ENCODE data around the gene BLVRB. TPM values are rescaled to one million over a fixed set of nuclear protein-coding genes. Genes with fewer than 3 reads are reported as not detected.
"Not testable (repeated sequence)": the region's sequence is repeated elsewhere in the genome, so short reads cannot be mapped to it uniquely, and the experiment has no call there.

The BLVRB gene
- total and polyA plus RNA-seq, 7 donors: 74.1 to 204 (median 167) TPM

DNA sequence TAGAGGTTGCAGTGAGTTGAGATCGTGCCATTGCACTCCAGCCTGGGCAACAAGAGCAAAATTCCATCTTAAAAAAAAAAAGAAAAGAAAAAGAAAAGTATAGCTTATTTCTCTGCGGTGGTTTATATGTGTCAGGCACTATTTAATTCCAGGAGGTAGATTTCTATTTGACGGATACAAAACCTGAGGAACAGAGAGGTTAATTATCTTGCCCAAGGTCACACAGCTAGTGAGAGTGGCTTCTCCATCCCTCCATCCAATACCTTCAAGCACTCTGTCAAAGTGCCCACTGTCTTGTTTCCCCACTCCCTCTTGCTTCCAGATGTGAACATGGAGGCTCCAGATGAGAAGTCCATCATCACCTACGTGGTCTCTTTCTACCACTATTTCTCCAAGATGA is 36.1 kb upstream of the BLVRB start:
- Histone ChIP-seq H3K4me3 (no peak overlapping the region), H3K27me3 (ENCODE audit: insufficient read depth in 3 of 3, low read length in 2 of 3) (no peaks in the 10 kb centered on the region), H3K36me3 (ENCODE audit: insufficient read depth in 1 of 2, low read depth in 1 of 2) (no peaks in the 10 kb centered on the region), H3K27ac (no peak overlapping the region), H3K4me1 (no peaks in the 10 kb centered on the region), H3K9me3 (no peaks in the 10 kb centered on the region)
- TF ChIP-seq, protein P1, sequence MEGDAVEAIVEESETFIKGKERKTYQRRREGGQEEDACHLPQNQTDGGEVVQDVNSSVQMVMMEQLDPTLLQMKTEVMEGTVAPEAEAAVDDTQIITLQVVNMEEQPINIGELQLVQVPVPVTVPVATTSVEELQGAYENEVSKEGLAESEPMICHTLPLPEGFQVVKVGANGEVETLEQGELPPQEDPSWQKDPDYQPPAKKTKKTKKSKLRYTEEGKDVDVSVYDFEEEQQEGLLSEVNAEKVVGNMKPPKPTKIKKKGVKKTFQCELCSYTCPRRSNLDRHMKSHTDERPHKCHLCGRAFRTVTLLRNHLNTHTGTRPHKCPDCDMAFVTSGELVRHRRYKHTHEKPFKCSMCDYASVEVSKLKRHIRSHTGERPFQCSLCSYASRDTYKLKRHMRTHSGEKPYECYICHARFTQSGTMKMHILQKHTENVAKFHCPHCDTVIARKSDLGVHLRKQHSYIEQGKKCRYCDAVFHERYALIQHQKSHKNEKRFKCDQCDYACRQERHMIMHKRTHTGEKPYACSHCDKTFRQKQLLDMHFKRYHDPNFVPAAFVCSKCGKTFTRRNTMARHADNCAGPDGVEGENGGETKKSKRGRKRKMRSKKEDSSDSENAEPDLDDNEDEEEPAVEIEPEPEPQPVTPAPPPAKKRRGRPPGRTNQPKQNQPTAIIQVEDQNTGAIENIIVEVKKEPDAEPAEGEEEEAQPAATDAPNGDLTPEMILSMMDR (IDR thresholded peaks at IDR 0.05): no peak
- WGBS, 3 donors: 84 to 86% (median 85%) methylated on average over 4 of the region's 4 CpGs
- intact Hi-C loops (cut with DNase I): no loop called here
- DNase-seq: no peak
- ATAC-seq: no peak

GRCh38 chr19:40500678-40501530 is 35.4 kb upstream of the BLVRB start:
- intact Hi-C loops (cut with DNase I); DNase-seq; H3K27ac ChIP-seq; H3K9me3 ChIP-seq; H3K36me3 ChIP-seq (ENCODE audit: insufficient read depth in 1 of 2, low read depth in 1 of 2); ATAC-seq; H3K4me1 ChIP-seq; H3K27me3 ChIP-seq (ENCODE audit: insufficient read depth in 3 of 3, low read length in 2 of 3); H3K4me3 ChIP-seq: not testable (repeated sequence)
- 76 to 88% (median 86%) methylated on average over 8 of the region's 8 CpGs for WGBS, 3 donors

- Histone ChIP-seq H3K9me3 (no peaks in the 10 kb centered on the region), H3K4me1 (no peaks in the 10 kb centered on the region), H3K4me3 (no peak overlapping the region), H3K36me3 (ENCODE audit: insufficient read depth in 1 of 2, low read depth in 1 of 2) (no peaks in the 10 kb centered on the region), H3K27me3 (ENCODE audit: insufficient read depth in 3 of 3, low read length in 2 of 3) (no peaks in the 10 kb centered on the region), H3K27ac (no peak overlapping the region)
- TF ChIP-seq, protein P1 (IDR thresholded peaks at IDR 0.05): no peak
- ATAC-seq (no peak), DNase-seq (no peak)
- 87 to 91% (median 88%) methylated on average over 5 of the region's 5 CpGs for WGBS, 3 donors
- intact Hi-C loops (cut with DNase I): no loop called here
Observed at GRCh38 chr19:40499320-40499719, 33.8 kb upstream of the BLVRB start.

DNA sequence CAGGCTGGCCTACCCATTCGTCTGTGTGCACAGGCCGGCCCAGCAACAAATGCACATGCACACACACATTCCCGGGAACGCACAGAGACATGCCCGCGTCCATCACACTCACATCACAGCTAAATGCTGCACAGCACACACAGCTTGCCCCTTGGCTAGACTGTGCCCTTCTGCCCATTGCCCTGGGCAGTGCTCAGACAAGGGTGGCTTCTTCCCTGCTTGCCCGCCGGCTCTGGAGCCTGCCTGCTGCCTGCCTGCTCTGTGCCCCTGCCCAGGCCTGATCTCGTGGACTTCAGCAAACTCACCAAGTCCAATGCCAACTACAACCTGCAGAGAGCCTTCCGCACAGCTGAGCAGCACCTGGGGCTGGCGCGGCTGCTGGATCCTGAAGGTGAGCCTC is 31.7 kb upstream of the BLVRB start:
- DNase-seq (no peak), ATAC-seq (no peak)
- whole genome bisulfite sequencing, 3 donors: 87 to 92% (median 88%) methylated on average over 12 of the region's 12 CpGs
- Histone ChIP-seq H3K9me3 (no peaks in the 10 kb centered on the region), H3K4me3 (no peak overlapping the region), H3K4me1 (no peaks in the 10 kb centered on the region), H3K36me3 (ENCODE audit: insufficient read depth in 1 of 2, low read depth in 1 of 2) (no peaks in the 10 kb centered on the region), H3K27me3 (ENCODE audit: insufficient read depth in 3 of 3, low read length in 2 of 3) (no peaks in the 10 kb centered on the region), H3K27ac (no peak overlapping the region)
- intact Hi-C loops (cut with DNase I): no loop called here
- TF ChIP-seq, protein P1 (IDR thresholded peaks at IDR 0.05): no peak

DNA sequence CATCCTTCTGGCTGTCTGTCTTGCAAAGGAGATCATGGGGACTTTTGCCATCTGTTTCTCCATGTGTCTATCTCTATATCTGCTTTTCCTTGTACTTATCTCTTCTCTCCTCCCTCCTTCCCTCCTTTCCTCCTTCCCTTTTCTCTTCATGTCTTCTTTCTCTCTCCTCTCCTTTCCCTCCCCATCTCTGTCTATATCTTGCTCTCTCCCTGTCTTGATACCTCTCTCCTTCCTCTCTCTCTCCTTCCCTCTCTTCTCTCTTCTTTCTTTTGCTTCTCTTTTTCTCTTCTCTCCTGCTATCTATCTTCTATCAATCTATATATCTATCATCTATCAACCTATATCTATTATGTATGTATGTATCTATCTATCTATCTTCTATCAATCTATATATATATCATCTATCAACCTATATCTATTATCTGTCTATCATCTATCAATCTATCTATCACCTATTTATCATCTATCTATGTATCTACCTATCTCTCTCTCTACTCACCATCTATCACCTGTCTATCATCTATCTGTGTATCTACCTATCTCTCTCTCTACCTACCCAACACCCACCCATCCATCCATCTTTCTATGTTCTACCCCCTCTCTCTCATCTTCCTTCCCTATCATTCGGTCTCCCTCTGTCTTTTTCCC is 28.8 kb upstream of the BLVRB start:
- Histone ChIP-seq H3K4me1 (no peaks in the 10 kb centered on the region), H3K4me3 (no peak overlapping the region), H3K27me3 (ENCODE audit: insufficient read depth in 3 of 3, low read length in 2 of 3) (no peaks in the 10 kb centered on the region), H3K9me3 (no peaks in the 10 kb centered on the region), H3K27ac (no peak overlapping the region), H3K36me3 (ENCODE audit: insufficient read depth in 1 of 2, low read depth in 1 of 2) (no peaks in the 10 kb centered on the region)
- DNase-seq (no peak), ATAC-seq (no peak)
- intact Hi-C loops (cut with DNase I): loop anchor here in 1 of 2 donors (2.0 kb wide), 1 partner anchor 16 kb away; no protein-coding TSS in a partner anchor
- WGBS, 3 donors: 63 to 86% (median 76%) methylated on average over 1 of the region's 1 CpG
- TF ChIP-seq, protein P1 (IDR thresholded peaks at IDR 0.05): no peak

Measured in psoas muscle (tissue), 8 donors.